GM23248 (cell line): ENCODE results near the gene UBE2A. TPM values are rescaled to one million over a fixed set of nuclear protein-coding genes. Genes with fewer than 3 reads are reported as not detected.

ENCODE experiments used
- DNase-seq: peaks from one replicate; pipeline ENCODE4 v3.0.0-alpha.2; 2015
- H2AFZ ChIP-seq: fragments of 200-600 bp; sonication (generic); 2 replicates; pipeline ENCODE4 v1.6.1; 2016; ENCODE audit warnings: antibody characterized with exemption
- H3F3A ChIP-seq: fragments of 200-600 bp; sonication (generic); 2 replicates; pipeline ENCODE4 v1.6.1; 2016; ENCODE audit warnings: mild to moderate bottlenecking, antibody characterized with exemption, mixed run types; ENCODE audit not compliant: insufficient read depth
- H3K27ac ChIP-seq: fragments of 200-600 bp; sonication (generic); 2 replicates; pipeline ENCODE4 v1.5.1; 2016; ENCODE audit warnings: mild to moderate bottlenecking
- H3K27me3 ChIP-seq: fragments of 200-600 bp; sonication (generic); replicated peaks from 2 replicates; pipeline ENCODE4 v1.6.1; 2016; ENCODE audit warnings: mild to moderate bottlenecking; ENCODE audit not compliant: insufficient read depth
- H3K36me3 ChIP-seq: fragments of 200-600 bp; sonication (generic); 2 replicates; pipeline ENCODE4 v1.6.1; 2016; ENCODE audit warnings: low read depth, mild to moderate bottlenecking
- H3K4me1 ChIP-seq: fragments of 200-600 bp; sonication (generic); 2 replicates; pipeline ENCODE4 v1.6.1; 2016; ENCODE audit warnings: mild to moderate bottlenecking; ENCODE audit not compliant: insufficient read depth
- H3K4me2 ChIP-seq: fragments of 200-600 bp; sonication (generic); one replicate; pipeline ENCODE4 v1.6.1; 2016; ENCODE audit warnings: mild to moderate bottlenecking; ENCODE audit not compliant: unreplicated experiment
- H3K4me3 ChIP-seq: fragments of 200-600 bp; sonication (generic); 2 replicates; pipeline ENCODE4 v1.5.1; 2016; ENCODE audit warnings: mild to moderate bottlenecking
- H3K79me2 ChIP-seq: fragments of 200-600 bp; sonication (generic); 2 replicates; pipeline ENCODE4 v1.6.1; 2016; ENCODE audit warnings: mild to moderate bottlenecking; ENCODE audit not compliant: insufficient read depth
- H3K9ac ChIP-seq: fragments of 200-600 bp; sonication (generic); 2 replicates; pipeline ENCODE4 v1.6.1; 2016; ENCODE audit warnings: mild to moderate bottlenecking
- H3K9me2 ChIP-seq: fragments of 200-600 bp; sonication (generic); 2 replicates; pipeline ENCODE4 v1.6.1; 2016; ENCODE audit warnings: mixed run types, mild to moderate bottlenecking, moderate library complexity; ENCODE audit not compliant: insufficient read depth
- H3K9me3 ChIP-seq: fragments of 200-600 bp; sonication (generic); one replicate; pipeline ENCODE4 v1.6.1; 2017; ENCODE audit warnings: low read depth
- H4K20me1 ChIP-seq: fragments of 200-600 bp; sonication (generic); 2 replicates; pipeline ENCODE4 v1.6.0; 2016; ENCODE audit not compliant: insufficient read depth
- EZH2 ChIP-seq: fragments of 200-600 bp; sonication (generic); IDR thresholded peaks from 2 replicates; pipeline ENCODE4 v1.6.1; 2018; ENCODE audit warnings: antibody characterized with exemption, mild to moderate bottlenecking; ENCODE audit not compliant: insufficient read depth, poor library complexity, severe bottlenecking
- EZH2phosphoT487 ChIP-seq: fragments of 200-600 bp; sonication (generic); IDR thresholded peaks from 2 replicates; pipeline ENCODE4 v1.6.1; 2018; ENCODE audit warnings: antibody characterized with exemption, moderate library complexity, mild to moderate bottlenecking, low read depth; ENCODE audit not compliant: insufficient read depth
- whole genome bisulfite sequencing, 2 experiments: methylation state at CpG; one replicate each; pipeline ENCODE4 v1.1.6; 2015 to 2017; ENCODE audit warnings: low lambda C conversion rate in 2 of 2, low coverage in 1 of 2; ENCODE audit errors: missing lambda C conversion rate in 2 of 2; 5-methylcytosine and 5-hydroxymethylcytosine counted together
- in situ Hi-C: fragments of 300-500 bp; cut with MboI; formaldehyde crosslinking; loops from 2 replicates; pipeline ENCODE4 v1.15.0; 2020
- polyA plus RNA-seq: library from polyadenylated mRNA; unstranded; fragments of >200 nt; fragmentation: Nextera tagmentation; extraction: Ambion mirVana; gene quantifications from 2 replicates; pipeline ENCODE4 v1.2.1, GENCODE V29; 2016
- total RNA-seq: library from RNA; depleted of rRNA; stranded (reverse); fragments of >200 nt; shearing (Covaris generic); gene quantifications from 2 replicates; pipeline ENCODE4 v1.2.3, GENCODE V29; 2014; rRNA removed

UBE2A gene
- total RNA-seq (36.1 and 51.0 TPM in 2 replicates), polyA plus RNA-seq (147 and 150 TPM in 2 replicates)

DNA sequence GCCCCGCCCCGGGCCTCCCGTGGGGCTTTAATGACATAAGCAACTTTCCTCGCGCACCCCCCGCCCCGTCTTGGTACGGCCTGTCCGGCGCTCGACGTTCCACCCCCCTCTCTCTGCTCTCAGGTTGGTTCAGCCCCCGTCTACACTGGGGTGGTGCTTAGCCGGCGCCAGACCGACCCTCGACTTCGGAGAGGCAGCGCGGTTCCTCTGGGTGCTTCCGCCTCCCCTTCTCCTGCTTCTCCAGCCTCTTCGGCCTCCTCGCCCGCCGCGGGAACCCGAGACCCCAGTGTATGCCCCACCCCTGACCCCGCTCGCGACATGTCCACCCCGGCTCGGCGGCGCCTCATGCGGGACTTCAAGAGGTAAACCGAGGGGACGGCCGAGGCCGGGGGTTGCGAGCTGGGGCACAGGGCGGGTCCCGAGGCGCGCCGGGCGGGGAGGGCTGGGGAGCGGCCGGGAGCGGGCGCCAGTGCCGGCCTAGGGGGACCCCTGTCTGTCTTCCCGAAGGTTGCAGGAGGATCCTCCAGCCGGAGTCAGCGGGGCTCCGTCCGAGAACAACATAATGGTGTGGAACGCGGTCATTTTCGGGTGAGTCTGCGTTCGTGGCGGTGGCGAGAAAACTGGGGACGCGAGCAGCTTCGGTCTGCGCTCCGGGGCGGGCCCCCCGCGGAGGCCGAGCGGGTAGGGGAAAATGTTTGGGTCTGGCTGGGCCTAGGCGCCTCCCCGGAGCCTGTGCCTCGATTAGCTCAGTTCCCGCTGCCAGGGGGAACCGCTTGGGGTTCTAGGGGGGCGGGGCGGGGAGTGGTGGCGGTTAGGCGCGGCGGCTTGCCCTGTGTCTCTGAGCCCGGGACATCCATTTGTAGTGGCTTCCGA lies at the start of gene UBE2A:
Gene UBE2A (plus strand): TSS at position 170 of the 873 bp plus-strand sequence. CDS start 149 bp downstream, at position 319.
- no peaks in the 10 kb centered on the region for H3K4me1 ChIP-seq
- peak within 1 kb of the TSS; percentile 98 for H3K9ac ChIP-seq
- TF ChIP-seq EZH2 (no peak), EZH2phosphoT487 (no peak)
- H3K9me2 ChIP-seq = no peaks in the 10 kb centered on the region
- H3K4me3 ChIP-seq = peak within 1 kb of the TSS; percentile 98
- no peaks in the 10 kb centered on the region for H4K20me1 ChIP-seq
- H3K36me3 ChIP-seq = no peaks in the 10 kb centered on the region; the same call in 1 of the 2 replicates
- peak within 1 kb of the TSS; percentile 85 for H3K4me2 ChIP-seq
- in situ Hi-C loops = no loop called here
- H3F3A ChIP-seq = no peaks in the 10 kb centered on the region; the same call in 1 of the 2 replicates
- no peaks in the 10 kb centered on the region for H3K27me3 ChIP-seq
- DNase-seq = peak; percentile 89
- H3K79me2 ChIP-seq = peaks cover 52% of the 10 kb centered on the region
- H2AFZ ChIP-seq = peak within 1 kb of the TSS; percentile 98
- H3K9me3 ChIP-seq = no peaks in the 10 kb centered on the region
- peak within 1 kb of the TSS; percentile 90 for H3K27ac ChIP-seq
- WGBS, 2 experiments = 1 to 4% methylated on average over 18 to 33 of the region's 86 CpGs

- Histone ChIP-seq H3F3A (no peaks in the 10 kb centered on the region), H3K36me3 (no peaks in the 10 kb centered on the region), H2AFZ (no peak overlapping the region), H3K4me2 (no peak overlapping the region), H3K9ac (no peak overlapping the region), H3K9me2 (no peaks in the 10 kb centered on the region), H3K9me3 (no peaks in the 10 kb centered on the region), H3K79me2 (no peaks in the 10 kb centered on the region), H3K4me1 (no peaks in the 10 kb centered on the region), H4K20me1 (no peaks in the 10 kb centered on the region), H3K4me3 (no peak overlapping the region), H3K27me3 (no peaks in the 10 kb centered on the region), H3K27ac (no peak overlapping the region)
- TF ChIP-seq EZH2 = no peak
- TF ChIP-seq EZH2phosphoT487 = no peak
- in situ Hi-C loops = no loop called here
- WGBS, 2 experiments = 47 to 50% methylated on average over 9 of the region's 9 CpGs
- DNase-seq = no peak
Measured at GRCh38 chrX:119529345-119530276, 44.8 kb upstream of the UBE2A start.

DNA sequence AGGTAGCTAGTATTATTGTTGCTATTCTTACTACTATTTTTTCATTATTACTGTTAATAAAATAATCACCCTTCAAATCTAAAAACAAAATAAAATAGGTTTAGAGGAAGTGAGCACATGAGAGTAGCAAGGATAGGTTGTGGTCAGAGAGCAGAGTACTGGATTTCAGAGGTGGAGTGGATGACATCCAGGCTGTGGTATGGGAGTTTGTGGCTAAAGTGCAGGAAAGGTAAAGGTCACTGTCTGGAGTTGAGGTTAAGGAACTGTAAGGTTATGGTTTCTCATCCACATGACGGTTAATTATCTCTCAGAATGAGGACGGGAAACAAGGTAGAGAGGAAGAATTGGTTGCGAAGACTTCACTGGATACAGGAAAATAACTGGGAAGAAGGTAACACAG lies 36.9 kb upstream of the UBE2A start:
- no peaks in the 10 kb centered on the region for H3K27me3 ChIP-seq
- H3K4me2 ChIP-seq = no peak overlapping the region
- H3K4me1 ChIP-seq = peaks cover 11% of the 10 kb centered on the region
- TF ChIP-seq EZH2phosphoT487 = no peak
- H3F3A ChIP-seq = peaks cover 10% of the 10 kb centered on the region; the same call in 1 of the 2 replicates
- no peaks in the 10 kb centered on the region for H3K36me3 ChIP-seq
- no peaks in the 10 kb centered on the region for H3K9me3 ChIP-seq
- peak overlapping the region; percentile 18; the same call in 1 of the 2 replicates for H3K27ac ChIP-seq
- H3K9me2 ChIP-seq = no peaks in the 10 kb centered on the region
- in situ Hi-C loops = no loop called here
- H3K79me2 ChIP-seq = no peaks in the 10 kb centered on the region
- no peak for DNase-seq
- H3K4me3 ChIP-seq = no peak overlapping the region
- H2AFZ ChIP-seq = no peak overlapping the region
- no peak overlapping the region for H3K9ac ChIP-seq
- H4K20me1 ChIP-seq = no peaks in the 10 kb centered on the region
- WGBS, 2 experiments = 59 to 64% methylated on average over 3 of the region's 3 CpGs

DNA sequence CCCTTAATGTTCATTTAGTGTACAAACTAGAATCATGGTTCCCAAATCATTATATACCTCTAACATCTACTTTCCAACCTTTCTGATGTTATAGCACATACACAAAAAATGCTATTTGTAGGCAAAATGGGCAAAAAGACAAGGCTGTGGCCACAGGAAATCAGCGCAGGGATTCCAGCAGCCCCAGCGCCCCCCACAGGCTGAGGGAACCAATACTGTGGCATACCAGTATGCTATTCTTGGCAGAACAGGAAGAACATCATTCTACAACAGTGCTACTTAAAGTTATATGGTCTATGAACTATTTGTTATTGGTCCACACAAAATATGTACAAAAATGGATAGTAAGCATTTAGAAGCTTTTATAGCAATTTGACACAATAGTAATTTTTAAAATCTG lies 34.5 kb upstream of the UBE2A start:
- Histone ChIP-seq H3K4me3 (no peak overlapping the region), H3F3A (peaks cover 10% of the 10 kb centered on the region; the same call in 1 of the 2 replicates), H3K9me2 (no peaks in the 10 kb centered on the region), H3K9ac (no peak overlapping the region), H2AFZ (no peak overlapping the region), H3K4me2 (no peak overlapping the region), H3K9me3 (no peaks in the 10 kb centered on the region), H3K36me3 (no peaks in the 10 kb centered on the region), H3K4me1 (peaks cover 11% of the 10 kb centered on the region), H3K27ac (no peak overlapping the region), H3K79me2 (no peaks in the 10 kb centered on the region), H4K20me1 (no peaks in the 10 kb centered on the region), H3K27me3 (no peaks in the 10 kb centered on the region)
- WGBS, 2 experiments = 50 to 63% methylated on average over 2 of the region's 2 CpGs
- in situ Hi-C loops = no loop called here
- TF ChIP-seq EZH2phosphoT487 (no peak), EZH2 (no peak)
- no peak for DNase-seq
